GM10847 (cell line): ENCODE results near the gene LRRC9.

Experiments used
- POLR2A ChIP-seq: IDR thresholded peaks from 2 replicates; pipeline ENCODE4 v1.6.1; 2011; ENCODE audit not compliant: insufficient read length; ENCODE audit errors: extremely low read depth

Gene LRRC9

GRCh38 chr14:59926534-59926933 lies 6.6 kb downstream of the LRRC9 start:
- no peak for TF ChIP-seq POLR2A

GRCh38 chr14:59931237-59931636 lies 11.3 kb downstream of the LRRC9 start:
- TF ChIP-seq POLR2A = no peak

- TF ChIP-seq POLR2A = no peak
Measured at GRCh38 chr14:59936145-59936544, 16.2 kb downstream of the LRRC9 start.

- TF ChIP-seq POLR2A = no peak
Measured at GRCh38 chr14:59939828-59940227, 19.9 kb downstream of the LRRC9 start.

GRCh38 chr14:59944909-59945308 lies 25.0 kb downstream of the LRRC9 start:
- no peak for TF ChIP-seq POLR2A

GRCh38 chr14:59959668-59960067 lies 39.7 kb downstream of the LRRC9 start:
- no peak for TF ChIP-seq POLR2A

GRCh38 chr14:59961518-59962062 lies 41.6 kb downstream of the LRRC9 start:
- TF ChIP-seq POLR2A = no peak

GRCh38 chr14:59964251-59965007 lies 44.5 kb downstream of the LRRC9 start:
- no peak for TF ChIP-seq POLR2A

- no peak for TF ChIP-seq POLR2A
Measured at GRCh38 chr14:59969319-59969718, 49.4 kb downstream of the LRRC9 start.

GRCh38 chr14:59981564-59981963 lies 61.6 kb downstream of the LRRC9 start:
- no peak for TF ChIP-seq POLR2A

GRCh38 chr14:59983048-59983447 lies 63.1 kb downstream of the LRRC9 start:
- TF ChIP-seq POLR2A = no peak

- TF ChIP-seq POLR2A = no peak
Measured at GRCh38 chr14:59986556-59987059, 66.7 kb downstream of the LRRC9 start.

GRCh38 chr14:59997449-59997848 lies 77.5 kb downstream of the LRRC9 start:
- no peak for TF ChIP-seq POLR2A

GRCh38 chr14:59997966-59998365 lies 78.0 kb downstream of the LRRC9 start:
- no peak for TF ChIP-seq POLR2A

- TF ChIP-seq POLR2A = no peak
Measured at GRCh38 chr14:59998564-59998963, 78.6 kb downstream of the LRRC9 start.

- TF ChIP-seq POLR2A = no peak
Measured at GRCh38 chr14:60002819-60003492, 83.0 kb downstream of the LRRC9 start.

GRCh38 chr14:60003991-60004390 lies 84.0 kb downstream of the LRRC9 start:
- no peak for TF ChIP-seq POLR2A

- no peak for TF ChIP-seq POLR2A
Measured at GRCh38 chr14:60008042-60008441, 88.1 kb downstream of the LRRC9 start.
